MCF 10A (cell line): ENCODE results near the gene ADGRD2. TPM values are rescaled to one million over a fixed set of nuclear protein-coding genes. Genes with fewer than 3 reads are reported as not detected.

ENCODE experiments used
- BruUV-seq: library from RNA; stranded (reverse); fragments of 400-500 nt; replicated peaks from 2 replicates; lab custom pipeline; 2021; lab: Mats Ljungman, UMichigan
- CTCF ChIA-PET: fragments of 300-600 bp; sonication (Branson Sonifier 250); formaldehyde crosslinking; extraction: SDS; loops from one replicate; lab custom pipeline; 2021; ENCODE audit warnings: antibody characterized with exemption, inconsistent platforms; lab: Yijun Ruan, JAX
- POLR2A ChIA-PET: fragments of 300-600, 350-650 bp; sonication (Branson Sonifier 250); formaldehyde crosslinking; extraction: SDS; loops from one replicate; lab custom pipeline; 2020; ENCODE audit warnings: antibody characterized with exemption, inconsistent platforms; lab: Yijun Ruan, JAX
- DNase-seq: peaks from one replicate; pipeline ENCODE4 v3.0.0-alpha.2; 2018; ENCODE audit not compliant: unreplicated experiment
- H3K27ac Mint-ChIP-seq: one replicate; pipeline ENCODE4 v1.8.0; 2022; ENCODE audit warnings: mild to moderate bottlenecking, low read depth, mixed read lengths; ENCODE audit not compliant: unreplicated experiment
- H3K27me3 Mint-ChIP-seq: one replicate; pipeline ENCODE4 v1.8.0; 2022; ENCODE audit warnings: mixed read lengths; ENCODE audit not compliant: insufficient read depth, unreplicated experiment
- H3K36me3 Mint-ChIP-seq: one replicate; pipeline ENCODE4 v1.8.0; 2022; ENCODE audit warnings: mild to moderate bottlenecking, moderate library complexity, mixed read lengths; ENCODE audit not compliant: insufficient read depth, unreplicated experiment
- H3K4me1 Mint-ChIP-seq: one replicate; pipeline ENCODE4 v1.8.0; 2022; ENCODE audit warnings: mixed read lengths; ENCODE audit not compliant: insufficient read depth, unreplicated experiment
- H3K4me3 Mint-ChIP-seq: one replicate; pipeline ENCODE4 v1.8.0; 2022; ENCODE audit warnings: mild to moderate bottlenecking, moderate library complexity, mixed read lengths; ENCODE audit not compliant: unreplicated experiment
- H3K9me3 Mint-ChIP-seq: one replicate; pipeline ENCODE4 v1.8.0; 2022; ENCODE audit warnings: mixed read lengths; ENCODE audit not compliant: unreplicated experiment
- CTCF ChIP-seq: fragments of 200-600 bp; IDR thresholded peaks from one replicate; pipeline ENCODE4 v1.8.0; 2022; ENCODE audit warnings: antibody characterized with exemption, mild to moderate bottlenecking; ENCODE audit not compliant: unreplicated experiment
- intact Hi-C: fragments of 100-400 bp; cut with micrococcal nuclease; formaldehyde crosslinking; loops from 2 replicates; pipeline ENCODE4 v1.14.1; 2022
- total RNA-seq: library from RNA; stranded (reverse); gene quantifications from 2 replicates; pipeline ENCODE4 v1.2.3, GENCODE V29; 2022

The ADGRD2 gene
- total RNA-seq, 1 experiment from 2014 or later, result not detected

GRCh38 chr9:124411514-124412227 lies 38.6 kb upstream of the ADGRD2 start:
- Mint-ChIP-seq H3K27me3 (no peaks in the 10 kb centered on the region), H3K4me3 (peak overlapping the region; percentile 64), H3K9me3 (no peaks in the 10 kb centered on the region), H3K36me3 (peaks cover 66% of the 10 kb centered on the region), H3K4me1 (peaks cover 21% of the 10 kb centered on the region), H3K27ac (peak overlapping the region; percentile 20)
- POLR2A ChIA-PET, result interaction anchor here (0.8 to 2.7 kb wide), 4 partner anchors 9 to 19 kb away, joined by 3 to 11 read pairs (median 5); no protein-coding TSS in a partner anchor
- intact Hi-C loops, result no loop called here
- DNase-seq, result peak; percentile 51
- CTCF ChIA-PET, result interaction anchor here (0.6 to 17.1 kb wide), 9 partner anchors 9 to 1107 kb away, joined by 3 to 247 read pairs (median 3); no protein-coding TSS in a partner anchor
- no peak for TF ChIP-seq CTCF
- no TSS peak for BruUV-seq

DNA sequence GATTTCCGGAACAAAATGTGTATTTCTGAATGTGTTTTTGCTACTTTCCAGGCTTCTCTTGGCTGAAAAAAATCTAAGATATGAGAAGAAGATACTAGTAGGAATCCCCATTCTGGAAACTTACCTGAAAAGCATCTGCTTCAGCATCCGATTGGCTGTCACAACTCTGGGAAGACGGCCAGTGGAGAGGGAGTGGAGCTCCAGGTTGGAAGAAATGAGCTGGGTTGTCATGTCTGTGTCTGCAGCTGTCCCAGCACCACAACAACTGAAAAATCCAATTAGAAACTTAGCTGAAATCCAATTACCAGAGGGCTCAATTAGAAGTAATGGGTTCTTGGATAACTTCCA lies 38.0 kb upstream of the ADGRD2 start:
- BruUV-seq, result TSS peak; percentile 78
- CTCF ChIA-PET, result interaction anchor here (0.5 to 17.1 kb wide), 7 partner anchors 8 to 359 kb away, joined by 3 to 247 read pairs (median 3); no protein-coding TSS in a partner anchor
- intact Hi-C loops, result no loop called here
- Mint-ChIP-seq H3K4me3 (peak overlapping the region; percentile 64), H3K27ac (no peak overlapping the region), H3K27me3 (no peaks in the 10 kb centered on the region), H3K4me1 (peaks cover 21% of the 10 kb centered on the region), H3K36me3 (peaks cover 62% of the 10 kb centered on the region), H3K9me3 (no peaks in the 10 kb centered on the region)
- no peak for TF ChIP-seq CTCF
- DNase-seq, result peak; percentile 48
- POLR2A ChIA-PET, result interaction anchor here (0.8 to 2.7 kb wide), 4 partner anchors 9 to 20 kb away, joined by 3 to 11 read pairs (median 5); no protein-coding TSS in a partner anchor

- BruUV-seq, result TSS peak; percentile 39
- Mint-ChIP-seq H3K27ac (peak overlapping the region; percentile 96), H3K4me1 (peaks cover 21% of the 10 kb centered on the region), H3K36me3 (peaks cover 62% of the 10 kb centered on the region), H3K9me3 (no peaks in the 10 kb centered on the region), H3K4me3 (peak overlapping the region; percentile 92), H3K27me3 (no peaks in the 10 kb centered on the region)
- ChIA-PET POLR2A (interaction anchor here (0.6 to 2.0 kb wide), 9 partner anchors 10 to 248 kb away, joined by 3 to 6 read pairs (median 3); no protein-coding TSS in a partner anchor), CTCF (interaction anchor here (0.6 to 17.1 kb wide), 10 partner anchors 16 to 563 kb away, joined by 3 to 247 read pairs (median 3); no protein-coding TSS in a partner anchor)
- intact Hi-C loops, result no loop called here
- TF ChIP-seq CTCF, result no peak
- no peak for DNase-seq
Measured at GRCh38 chr9:124414612-124415011, 35.6 kb upstream of the ADGRD2 start.

DNA sequence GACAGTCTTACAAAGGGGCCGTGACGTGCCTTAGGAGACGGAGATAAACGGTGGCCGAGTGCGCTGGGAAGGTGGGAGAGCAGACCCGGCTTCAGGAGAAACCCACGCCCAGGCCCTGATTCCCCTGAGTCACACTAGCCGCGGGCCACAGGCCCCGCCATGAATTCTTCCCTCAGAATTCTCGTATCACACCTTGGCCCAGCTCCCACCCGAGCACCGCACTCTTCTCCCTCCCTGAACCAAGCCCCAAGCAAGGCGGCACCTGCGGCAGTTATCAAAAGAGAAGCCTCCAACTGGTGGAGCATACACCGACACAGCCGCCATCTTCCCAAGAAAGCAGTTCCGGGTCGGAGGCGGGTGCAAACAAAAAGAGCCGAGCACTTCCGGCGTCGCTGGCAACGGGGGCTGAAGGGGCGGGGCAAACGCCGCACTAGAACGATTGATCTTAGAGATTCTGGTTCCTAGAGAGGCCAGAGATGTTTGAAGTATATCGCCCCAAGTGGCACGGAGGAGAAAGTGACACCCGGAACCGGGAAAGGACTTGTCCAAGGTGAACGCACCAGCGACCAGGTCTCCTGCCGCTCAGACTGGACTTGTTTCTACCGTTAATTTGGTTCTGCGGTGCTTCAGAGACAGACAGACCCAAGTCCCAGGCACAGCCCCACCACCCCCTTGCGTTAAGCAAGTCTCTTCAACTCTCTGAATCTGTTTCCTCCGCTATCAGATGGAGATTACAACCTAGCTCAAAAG lies 35.0 kb upstream of the ADGRD2 start, which contains the start of gene PSMB7:
TSS of gene PSMB7 (minus strand) at position 341 of the 750 bp plus-strand sequence. CDS start at position 324, 17 bp downstream.
- TF ChIP-seq CTCF, result peak; percentile 87
- peak within 1 kb of the TSS; percentile 92 for H3K4me3 Mint-ChIP-seq
- no peaks in the 10 kb centered on the region for H3K9me3 Mint-ChIP-seq
- peaks cover 56% of the 10 kb centered on the region for H3K36me3 Mint-ChIP-seq
- peaks cover 21% of the 10 kb centered on the region for H3K4me1 Mint-ChIP-seq
- peak within 1 kb of the TSS; percentile 96 for H3K27ac Mint-ChIP-seq
- DNase-seq, result peak; percentile 95
- intact Hi-C loops, result no loop called here
- no peaks in the 10 kb centered on the region for H3K27me3 Mint-ChIP-seq
- ChIA-PET CTCF (interaction anchor here (0.6 to 17.1 kb wide), 8 partner anchors 13 to 297 kb away, joined by 3 to 247 read pairs (median 3); no protein-coding TSS in a partner anchor), POLR2A (interaction anchor here (0.7 to 2.0 kb wide), 7 partner anchors 10 to 248 kb away, joined by 3 to 6 read pairs (median 3); no protein-coding TSS in a partner anchor)
- BruUV-seq, result no TSS peak
